ENCODE measurements around the gene NKX6-2. TPM values are rescaled to one million over a fixed set of nuclear protein-coding genes. Genes with fewer than 3 reads are reported as not detected.

Gene NKX6-2
- total RNA-seq, 1 experiment from 2014 or later: not detected

DNA sequence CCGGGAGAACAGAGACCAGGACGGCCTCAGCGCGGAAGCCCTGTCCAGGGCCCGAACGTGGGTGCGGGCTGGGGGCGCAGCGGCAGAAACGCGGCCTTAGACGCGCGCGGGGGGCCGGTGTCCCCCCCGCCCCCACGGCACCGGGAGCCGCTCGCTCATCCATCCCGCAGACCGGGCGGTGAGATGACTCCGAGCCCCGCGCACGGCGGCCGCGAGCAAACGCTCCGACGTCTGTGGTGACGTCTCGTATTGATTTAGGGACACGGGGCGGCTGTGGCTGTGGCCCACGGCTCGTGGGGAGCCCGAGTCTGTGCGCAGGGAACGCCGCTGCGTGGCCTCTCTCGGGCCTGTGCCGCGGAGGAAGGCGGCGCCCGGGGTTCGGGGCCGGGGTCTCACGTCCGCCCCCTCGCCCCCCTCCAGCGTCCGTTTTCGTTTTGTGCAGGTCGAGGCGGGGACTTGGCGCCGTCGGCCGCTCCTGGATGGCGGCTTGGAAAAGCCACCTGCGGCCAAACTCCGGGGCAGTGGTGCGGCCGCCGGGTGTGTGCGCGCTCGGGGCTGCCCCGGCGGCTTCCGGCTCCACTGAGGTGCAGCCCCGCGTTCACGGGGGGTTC, 1.0 kb upstream of the NKX6-2 start:
- BruUV-seq (replicated peaks): no TSS peak
- Histone ChIP-seq H3K4me1 (peaks cover 11% of the 10 kb centered on the region; the same call in 1 of the 2 replicates), H3K27me3 (replicated peaks; ENCODE audit: control insufficient read depth, insufficient read depth, low read length) (peaks cover 1% of the 10 kb centered on the region; the same call in 1 of the 2 replicates), H3K36me3 (ENCODE audit: control insufficient read depth, insufficient read depth, low read length) (no peaks in the 10 kb centered on the region), H3K4me3 (ENCODE audit: low read depth, low read length) (peak overlapping the region; percentile 24), H3K9me3 (no peaks in the 10 kb centered on the region)
- ChIA-PET POLR2A (no interaction called here), CTCF (no interaction called here)
- Mint-ChIP-seq H3K4me1 (ENCODE audit: low read depth, unreplicated experiment) (no peaks in the 10 kb centered on the region), H3K27ac (ENCODE audit: unreplicated experiment) (no peak overlapping the region), H3K4me3 (ENCODE audit: unreplicated experiment) (no peak overlapping the region), H3K9me3 (ENCODE audit: unreplicated experiment) (no peaks in the 10 kb centered on the region), H3K27me3 (ENCODE audit: insufficient read depth, unreplicated experiment) (peaks cover 3% of the 10 kb centered on the region), H3K36me3 (ENCODE audit: insufficient read depth, unreplicated experiment) (peaks cover 9% of the 10 kb centered on the region)
- intact Hi-C loops (cut with micrococcal nuclease; ENCODE audit: unreplicated experiment): no loop called here
- TF ChIP-seq, protein P1, sequence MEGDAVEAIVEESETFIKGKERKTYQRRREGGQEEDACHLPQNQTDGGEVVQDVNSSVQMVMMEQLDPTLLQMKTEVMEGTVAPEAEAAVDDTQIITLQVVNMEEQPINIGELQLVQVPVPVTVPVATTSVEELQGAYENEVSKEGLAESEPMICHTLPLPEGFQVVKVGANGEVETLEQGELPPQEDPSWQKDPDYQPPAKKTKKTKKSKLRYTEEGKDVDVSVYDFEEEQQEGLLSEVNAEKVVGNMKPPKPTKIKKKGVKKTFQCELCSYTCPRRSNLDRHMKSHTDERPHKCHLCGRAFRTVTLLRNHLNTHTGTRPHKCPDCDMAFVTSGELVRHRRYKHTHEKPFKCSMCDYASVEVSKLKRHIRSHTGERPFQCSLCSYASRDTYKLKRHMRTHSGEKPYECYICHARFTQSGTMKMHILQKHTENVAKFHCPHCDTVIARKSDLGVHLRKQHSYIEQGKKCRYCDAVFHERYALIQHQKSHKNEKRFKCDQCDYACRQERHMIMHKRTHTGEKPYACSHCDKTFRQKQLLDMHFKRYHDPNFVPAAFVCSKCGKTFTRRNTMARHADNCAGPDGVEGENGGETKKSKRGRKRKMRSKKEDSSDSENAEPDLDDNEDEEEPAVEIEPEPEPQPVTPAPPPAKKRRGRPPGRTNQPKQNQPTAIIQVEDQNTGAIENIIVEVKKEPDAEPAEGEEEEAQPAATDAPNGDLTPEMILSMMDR (IDR thresholded peaks at IDR 0.05; ENCODE audit: insufficient read depth in 1 of 2, low read depth in 1 of 2, low read length in 1 of 2, severe bottlenecking in 1 of 2, unreplicated experiment in 1 of 2): no peak
- DNase-seq: no peak

DNA sequence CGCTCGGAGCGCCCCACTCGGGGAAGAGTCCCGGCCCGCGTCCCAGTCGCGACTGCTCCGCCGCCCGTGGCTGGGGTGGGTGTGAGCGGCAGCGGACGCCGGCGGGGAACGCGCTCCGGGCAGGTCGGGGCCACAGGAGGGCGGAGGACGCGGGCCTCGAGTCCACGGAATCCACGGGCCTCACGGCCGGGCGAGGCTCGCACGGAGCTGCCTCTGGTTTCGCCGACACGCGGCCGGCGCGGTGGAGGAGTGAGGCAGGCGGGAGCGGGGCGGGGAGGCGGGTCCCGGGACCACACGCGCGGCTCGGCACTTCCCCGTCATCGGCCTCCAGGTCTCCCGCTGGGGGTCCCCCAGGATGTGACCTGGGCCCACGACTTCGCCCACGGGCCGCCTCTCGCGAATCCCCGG, 533 bp upstream of the NKX6-2 start:
- BruUV-seq (replicated peaks): no TSS peak
- peaks cover 3% of the 10 kb centered on the region for H3K27me3 Mint-ChIP-seq (ENCODE audit: insufficient read depth, unreplicated experiment)
- intact Hi-C loops (cut with micrococcal nuclease; ENCODE audit: unreplicated experiment): no loop called here
- peaks cover 9% of the 10 kb centered on the region for H3K36me3 Mint-ChIP-seq (ENCODE audit: insufficient read depth, unreplicated experiment)
- Histone ChIP-seq H3K36me3 (ENCODE audit: control insufficient read depth, insufficient read depth, low read length) (no peaks in the 10 kb centered on the region), H3K27me3 (replicated peaks; ENCODE audit: control insufficient read depth, insufficient read depth, low read length) (peaks cover 1% of the 10 kb centered on the region; the same call in 1 of the 2 replicates), H3K4me1 (peaks cover 11% of the 10 kb centered on the region; the same call in 1 of the 2 replicates), H3K9me3 (no peaks in the 10 kb centered on the region), H3K4me3 (ENCODE audit: low read depth, low read length) (no peak overlapping the region)
- ChIA-PET POLR2A (no interaction called here), CTCF (no interaction called here)
- TF ChIP-seq, protein P1 (IDR thresholded peaks at IDR 0.05; ENCODE audit: insufficient read depth in 1 of 2, low read depth in 1 of 2, low read length in 1 of 2, severe bottlenecking in 1 of 2, unreplicated experiment in 1 of 2): no peak
- DNase-seq: no peak
- no peak overlapping the region for H3K4me3 Mint-ChIP-seq (ENCODE audit: unreplicated experiment)
- no peak overlapping the region for H3K27ac Mint-ChIP-seq (ENCODE audit: unreplicated experiment)
- H3K9me3 Mint-ChIP-seq (ENCODE audit: unreplicated experiment): no peaks in the 10 kb centered on the region
- no peaks in the 10 kb centered on the region for H3K4me1 Mint-ChIP-seq (ENCODE audit: low read depth, unreplicated experiment)

GRCh38 chr10:132784866-132785722, 853 bp downstream of the NKX6-2 start:
- DNase-seq: no peak
- no TSS peak for BruUV-seq (replicated peaks)
- no peak overlapping the region for H3K4me3 Mint-ChIP-seq (ENCODE audit: unreplicated experiment)
- intact Hi-C loops (cut with micrococcal nuclease; ENCODE audit: unreplicated experiment): no loop called here
- POLR2A ChIA-PET: no interaction called here
- no peaks in the 10 kb centered on the region for H3K4me1 Mint-ChIP-seq (ENCODE audit: low read depth, unreplicated experiment)
- H3K27ac Mint-ChIP-seq (ENCODE audit: unreplicated experiment): no peak overlapping the region
- peaks cover 3% of the 10 kb centered on the region for H3K27me3 Mint-ChIP-seq (ENCODE audit: insufficient read depth, unreplicated experiment)
- Histone ChIP-seq H3K36me3 (ENCODE audit: control insufficient read depth, insufficient read depth, low read length) (no peaks in the 10 kb centered on the region), H3K27me3 (replicated peaks; ENCODE audit: control insufficient read depth, insufficient read depth, low read length) (0 out of 2 replicates have a peak, but pooled peaks cover 1% of the 10 kb centered on the region), H3K4me3 (ENCODE audit: low read depth, low read length) (no peak overlapping the region), H3K4me1 (peaks cover 11% of the 10 kb centered on the region; the same call in 1 of the 2 replicates), H3K9me3 (no peaks in the 10 kb centered on the region)
- TF ChIP-seq, protein P1 (IDR thresholded peaks at IDR 0.05; ENCODE audit: insufficient read depth in 1 of 2, low read depth in 1 of 2, low read length in 1 of 2, severe bottlenecking in 1 of 2, unreplicated experiment in 1 of 2): no peak
- H3K9me3 Mint-ChIP-seq (ENCODE audit: unreplicated experiment): no peaks in the 10 kb centered on the region
- CTCF ChIA-PET: no interaction called here
- H3K36me3 Mint-ChIP-seq (ENCODE audit: insufficient read depth, unreplicated experiment): peaks cover 9% of the 10 kb centered on the region

Measured in Caco-2 (cell line).